SK-N-SH (cell line): ENCODE results near the gene RNF39. TPM values are rescaled to one million over a fixed set of nuclear protein-coding genes. Genes with fewer than 3 reads are reported as not detected.

Experiments
- CTCF ChIA-PET: fragments of 300-600, 350-600 bp; formaldehyde crosslinking; extraction: SDS; loops from one replicate; lab custom pipeline; 2021; lab: Yijun Ruan, JAX
- POLR2A ChIA-PET: fragments of 350-600 bp; sonication (Branson Sonifier 250); formaldehyde crosslinking; extraction: SDS; loops from one replicate; lab custom pipeline; 2020; ENCODE audit warnings: antibody characterized with exemption, inconsistent platforms; lab: Yijun Ruan, JAX
- DNase-seq: peaks from one replicate; pipeline ENCODE4 v3.0.0; 2012
- H2AFZ ChIP-seq: fragments of 200-600 bp; sonication (generic); 2 replicates; pipeline ENCODE4 v1.8.1; 2016; ENCODE audit warnings: antibody characterized with exemption, mild to moderate bottlenecking, low read depth
- H3F3A ChIP-seq: fragments of 200-600 bp; sonication (generic); replicated peaks from 2 replicates; pipeline ENCODE3; 2016; ENCODE audit warnings: antibody characterized with exemption, mild to moderate bottlenecking; ENCODE audit not compliant: insufficient read depth
- H3K27ac ChIP-seq, 2 experiments: fragments of 200-500 bp in 1 of 2; fragments of 200-600 bp in 1 of 2; sonication (Bioruptor generic) in 1 of 2; sonication (generic), shearing (Covaris generic) in 1 of 2; 2 replicates each; pipeline versions ENCODE4 v1.5.1 to v1.6.1; 2014 to 2016; ENCODE audit warnings: low read depth in 2 of 2, inconsistent platforms in 1 of 2, low read length in 1 of 2, mild to moderate bottlenecking in 1 of 2, mixed read lengths in 1 of 2
- H3K27me3 ChIP-seq: fragments of 200-600 bp; sonication (generic), shearing (Covaris generic); 2 replicates; pipeline ENCODE4 v1.6.1; 2016; ENCODE audit warnings: mixed run types; ENCODE audit not compliant: insufficient read depth
- H3K36me3 ChIP-seq, 2 experiments: fragments of 200-500 bp in 1 of 2; fragments of 200-600 bp in 1 of 2; sonication (Bioruptor generic) in 1 of 2; sonication (generic) in 1 of 2; replicated peaks in 1 of 2; 2 replicates each; pipeline versions ENCODE3 to v1.5.1; 2014 to 2016; ENCODE audit warnings: low read length in 1 of 2, mild to moderate bottlenecking in 1 of 2; ENCODE audit not compliant: insufficient read depth in 2 of 2, control insufficient read depth in 1 of 2
- H3K4me1 ChIP-seq, 2 experiments: fragments of 200-500 bp in 1 of 2; fragments of 200-600 bp in 1 of 2; sonication (Bioruptor generic) in 1 of 2; sonication (generic), shearing (Covaris generic) in 1 of 2; 2 replicates each; pipeline versions ENCODE4 v1.5.1 to v1.6.1; 2014 to 2016; ENCODE audit warnings: low read depth in 1 of 2, low read length in 1 of 2, mixed run types in 1 of 2; ENCODE audit not compliant: insufficient read depth in 2 of 2, control insufficient read depth in 1 of 2
- H3K4me2 ChIP-seq: fragments of 200-600 bp; sonication (generic), shearing (Covaris generic); 2 replicates; pipeline ENCODE4 v1.6.1; 2017; ENCODE audit warnings: mixed run types
- H3K4me3 ChIP-seq, 2 experiments: fragments of 200-500 bp in 1 of 2; fragments of 200-600 bp in 1 of 2; sonication (Bioruptor generic) in 1 of 2; sonication (generic), shearing (Covaris generic) in 1 of 2; 2 replicates each; pipeline versions ENCODE4 v1.5.1 to v1.8.1; 2014 to 2016; ENCODE audit warnings: low read depth in 2 of 2, inconsistent platforms in 1 of 2, low read length in 1 of 2, mild to moderate bottlenecking in 1 of 2, mixed read lengths in 1 of 2, moderate library complexity in 1 of 2
- H3K79me2 ChIP-seq: fragments of 200-600 bp; sonication (generic); 2 replicates; pipeline ENCODE4 v1.8.1; 2017; ENCODE audit warnings: mild to moderate bottlenecking; ENCODE audit not compliant: insufficient read depth
- H3K9ac ChIP-seq: fragments of 200-600 bp; sonication (generic); 2 replicates; pipeline ENCODE4 v1.6.1; 2017; ENCODE audit warnings: mixed run types
- H3K9me2 ChIP-seq: fragments of 200-600 bp; sonication (generic); 2 replicates; pipeline ENCODE4 v1.6.1; 2017; ENCODE audit warnings: mixed run types
- H3K9me3 ChIP-seq: fragments of 200-600 bp; sonication (generic); 2 replicates; pipeline ENCODE4 v1.6.1; 2017; ENCODE audit warnings: mixed run types, mild to moderate bottlenecking, moderate library complexity
- H4K20me1 ChIP-seq: fragments of 200-600 bp; sonication (generic); 2 replicates; pipeline ENCODE4 v1.6.1; 2017; ENCODE audit warnings: mild to moderate bottlenecking, mixed run types; ENCODE audit not compliant: insufficient read depth
- CHD2 ChIP-seq: fragments of 150-350 bp; IDR thresholded peaks from 2 replicates; pipeline ENCODE4 v1.6.1; 2018; ENCODE audit warnings: low read length; ENCODE audit not compliant: partially characterized antibody
- CTCF ChIP-seq: fragments of 200-600 bp; sonication (generic); IDR thresholded peaks from 2 replicates; pipeline ENCODE4 v1.6.1; 2017; ENCODE audit warnings: antibody characterized with exemption, mild to moderate bottlenecking, moderate library complexity
- ELF1 ChIP-seq: IDR thresholded peaks from 2 replicates; pipeline ENCODE4 v1.4.0; 2012
- EZH2phosphoT487 ChIP-seq: fragments of 200-600 bp; sonication (generic); IDR thresholded peaks from 2 replicates; pipeline ENCODE4 v1.6.1; 2017; ENCODE audit warnings: low read depth, mixed run types, mild to moderate bottlenecking, antibody characterized with exemption, moderate library complexity, borderline replicate concordance
- FOSL2 ChIP-seq: IDR thresholded peaks from 2 replicates; pipeline ENCODE4 v1.4.0; 2012; ENCODE audit warnings: low read depth, mild to moderate bottlenecking, moderate library complexity, borderline replicate concordance
- GATA2 ChIP-seq: sonication (generic); formaldehyde crosslinking; IDR thresholded peaks from 2 replicates; pipeline ENCODE4 v1.5.0; 2020; ENCODE audit warnings: mild to moderate bottlenecking, missing genetic modification reagents
- MEF2A ChIP-seq: IDR thresholded peaks from 2 replicates; pipeline ENCODE4 v1.4.0; 2012; ENCODE audit warnings: low read depth, borderline replicate concordance
- MXI1 ChIP-seq: IDR thresholded peaks from 2 replicates; pipeline ENCODE4 v1.6.1; 2012; ENCODE audit warnings: mild to moderate bottlenecking, low read depth, low read length, improper control_type of control experiment
- NFIC ChIP-seq: IDR thresholded peaks from 2 replicates; pipeline ENCODE4 v1.4.0; 2012; ENCODE audit warnings: borderline replicate concordance
- RCOR1 ChIP-seq: fragments of 150-350 bp; IDR thresholded peaks from 2 replicates; pipeline ENCODE4 v1.6.1; 2017; ENCODE audit warnings: antibody characterized with exemption, low read length
- REST ChIP-seq: IDR thresholded peaks from 2 replicates; pipeline ENCODE4 v1.6.1; 2012; ENCODE audit warnings: mild to moderate bottlenecking, low read depth, low read length, moderate library complexity
- TAF1 ChIP-seq: IDR thresholded peaks from 2 replicates; pipeline ENCODE4 v1.6.1; 2012; ENCODE audit warnings: low read depth, mild to moderate bottlenecking, low read length, moderate library complexity, borderline replicate concordance
- TCF12 ChIP-seq: IDR thresholded peaks from 2 replicates; pipeline ENCODE4 v1.4.0; 2012
- USF1 ChIP-seq: IDR thresholded peaks from 2 replicates; pipeline ENCODE4 v1.4.0; 2012; ENCODE audit warnings: low read depth, borderline replicate concordance
- USF2 ChIP-seq: fragments of 150-350 bp; IDR thresholded peaks from 2 replicates; pipeline ENCODE4 v1.6.1; 2017; ENCODE audit warnings: antibody characterized with exemption, low read length, low read depth, borderline replicate concordance
- YY1 ChIP-seq: IDR thresholded peaks from 2 replicates; pipeline ENCODE4 v1.4.0; 2012; ENCODE audit warnings: low read depth, mild to moderate bottlenecking
- ZBTB33 ChIP-seq: IDR thresholded peaks from 2 replicates; pipeline ENCODE4 v1.4.0; 2012; ENCODE audit warnings: low read depth, borderline replicate concordance
- WGBS: methylation state at CpG from one replicate; pipeline ENCODE4 v1.1.6; 2017; ENCODE audit warnings: low lambda C conversion rate; 5-methylcytosine and 5-hydroxymethylcytosine counted together
- polyA plus RNA-seq, 3 experiments: library from polyadenylated mRNA; depleted of rRNA; stranded (reverse); fragments of >200 nt; gene quantifications; 2 replicates each; pipeline ENCODE4 v1.2.3, GENCODE V29; 2012

The RNF39 gene
- polyA plus RNA-seq, 1 of the 3 experiments (the other 2 are of a cell fraction) = not detected

GRCh38 chr6:30060606-30061091, 14.9 kb downstream of the RNF39 start:
- DNase-seq = no peak
- Histone ChIP-seq H3K9me3 (no peaks in the 10 kb centered on the region), H3K27ac (peak overlapping the region; percentile 71 to 77), H4K20me1 (no peaks in the 10 kb centered on the region), H3K36me3 (peaks cover 23 to 39% of the 10 kb centered on the region in 2 experiments), H3K27me3 (no peaks in the 10 kb centered on the region), H3K9ac (peak overlapping the region; percentile 89), H3F3A (peaks cover 11% of the 10 kb centered on the region), H3K4me1 (peaks cover 6 to 14% of the 10 kb centered on the region in 2 experiments; a peak in 3 of 4 replicates), H3K4me2 (peak overlapping the region; percentile 89), H3K4me3 (peak overlapping the region; percentile 96 to 99), H3K9me2 (no peaks in the 10 kb centered on the region), H3K79me2 (peaks cover 36% of the 10 kb centered on the region), H2AFZ (peak overlapping the region; percentile 92)
- POLR2A ChIA-PET = interaction anchor here (0.8 to 1.1 kb wide), 5 partner anchors 9 to 96 kb away, joined by 3 to 5 read pairs (median 3); no protein-coding TSS in a partner anchor
- TF ChIP-seq TAF1 (peak; percentile 22; the same call in 1 of the 2 replicates), TCF12 (no peak)
- 1% methylated on average over 24 of the region's 24 CpGs for WGBS
- CTCF ChIA-PET = interaction anchor here (1.0 to 1.6 kb wide), 3 partner anchors 66 to 70 kb away, joined by 3 to 9 read pairs (median 8); no protein-coding TSS in a partner anchor

- Histone ChIP-seq H3K4me3 (no peak overlapping the region), H3K79me2 (peaks cover 13% of the 10 kb centered on the region), H3K9me3 (no peaks in the 10 kb centered on the region), H3F3A (peaks cover 7% of the 10 kb centered on the region), H3K4me2 (no peak overlapping the region), H3K27ac (no peak overlapping the region), H3K36me3 (peaks cover 15 to 33% of the 10 kb centered on the region in 2 experiments), H3K4me1 (peaks cover 6 to 9% of the 10 kb centered on the region in 2 experiments; a peak in 3 of 4 replicates), H3K27me3 (no peaks in the 10 kb centered on the region), H4K20me1 (no peaks in the 10 kb centered on the region), H2AFZ (no peak overlapping the region), H3K9ac (no peak overlapping the region), H3K9me2 (no peaks in the 10 kb centered on the region)
- WGBS = 45% methylated on average over 1 of the region's 1 CpG
- no peak for DNase-seq
- ChIA-PET CTCF (no interaction called here), POLR2A (no interaction called here)
- no peak for TF ChIP-seq EZH2phosphoT487
- no peak for TF ChIP-seq CTCF
- TF ChIP-seq CHD2 = no peak
- TF ChIP-seq MXI1 = no peak
- no peak for TF ChIP-seq ZBTB33
- TF ChIP-seq NFIC = no peak
- no peak for TF ChIP-seq YY1
- TF ChIP-seq MEF2A = no peak
- no peak for TF ChIP-seq FOSL2
- TF ChIP-seq USF2 = no peak
- TF ChIP-seq REST = no peak
- no peak for TF ChIP-seq USF1
- TF ChIP-seq GATA2 (CRISPR knock-in tag) = no peak
- no peak for TF ChIP-seq ELF1
- TF ChIP-seq RCOR1 = no peak
Measured at GRCh38 chr6:30055513-30055912, 20.1 kb downstream of the RNF39 start.
